ENCODE results near the gene NANOS2. TPM values are rescaled to one million over a fixed set of nuclear protein-coding genes. Genes with fewer than 3 reads are reported as not detected.
A peak's percentile ranks its signal among the peaks of the same experiment; 100 is the strongest.

Gene NANOS2
- total and polyA plus RNA-seq, 2 experiments from 2014 or later = not detected

DNA sequence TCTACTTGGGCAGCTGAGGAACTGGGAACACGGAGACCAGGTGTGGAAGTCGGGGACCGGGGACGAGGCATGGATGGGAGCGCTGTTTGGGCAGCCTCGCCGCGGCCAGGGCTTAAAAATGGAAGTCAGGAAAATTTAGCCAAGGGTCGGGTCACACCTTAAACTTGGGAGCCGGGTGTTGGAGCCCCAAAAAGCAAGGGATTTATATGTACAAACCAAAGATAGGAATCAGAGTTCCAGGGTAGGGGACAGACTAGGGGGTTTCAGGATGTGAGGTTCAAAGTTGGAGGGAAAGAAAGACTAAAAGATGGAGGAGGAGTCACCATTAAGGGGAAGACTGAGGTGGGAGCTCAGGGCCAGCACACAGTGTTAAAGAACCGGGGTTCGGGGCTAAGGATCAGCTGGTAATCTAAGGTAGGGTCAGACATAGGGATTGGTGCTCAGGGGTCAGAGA lies 49.9 kb downstream of the NANOS2 start:
- no peak overlapping the region for H3K4me3 ChIP-seq
- DNase-seq = no peak
- peaks cover 10% of the 10 kb centered on the region; the same call in 1 of the 2 replicates for H3K4me1 ChIP-seq (ENCODE audit: insufficient read depth)
- WGBS, 2 experiments (ENCODE audit: low coverage in 1 of 2, low lambda C conversion rate in 2 of 2, missing lambda C conversion rate in 2 of 2) = 18 to 20% methylated on average over 12 of the region's 12 CpGs
- H3K27ac ChIP-seq = no peak overlapping the region
- H2AFZ ChIP-seq = peak overlapping the region; percentile 91; the same call in 1 of the 2 replicates
- H3K36me3 ChIP-seq (ENCODE audit: low read depth) = 0 out of 2 replicates have a peak, but pooled peaks cover 5% of the 10 kb centered on the region
- H3K9me3 ChIP-seq (ENCODE audit: low read depth) = no peaks in the 10 kb centered on the region
- in situ Hi-C loops (cut with MboI) = no loop called here
- H3K9ac ChIP-seq = no peak overlapping the region
- peaks cover 30% of the 10 kb centered on the region for H3K79me2 ChIP-seq (ENCODE audit: insufficient read depth)
- TF ChIP-seq EZH2 (IDR thresholded peaks at IDR 0.05; ENCODE audit: insufficient read depth, poor library complexity, severe bottlenecking) = peak; percentile 92
- TF ChIP-seq EZH2phosphoT487 (IDR thresholded peaks at IDR 0.05; ENCODE audit: insufficient read depth, low read depth) = no peak
- no peaks in the 10 kb centered on the region for H3K9me2 ChIP-seq (ENCODE audit: insufficient read depth)
- no peak overlapping the region for H3K4me2 ChIP-seq (ENCODE audit: unreplicated experiment)
- peaks cover 27% of the 10 kb centered on the region for H3K27me3 ChIP-seq (replicated peaks; ENCODE audit: insufficient read depth)
- H3F3A ChIP-seq (ENCODE audit: insufficient read depth) = peaks cover 10% of the 10 kb centered on the region; the same call in 1 of the 2 replicates
- H4K20me1 ChIP-seq (ENCODE audit: insufficient read depth) = no peaks in the 10 kb centered on the region

DNA sequence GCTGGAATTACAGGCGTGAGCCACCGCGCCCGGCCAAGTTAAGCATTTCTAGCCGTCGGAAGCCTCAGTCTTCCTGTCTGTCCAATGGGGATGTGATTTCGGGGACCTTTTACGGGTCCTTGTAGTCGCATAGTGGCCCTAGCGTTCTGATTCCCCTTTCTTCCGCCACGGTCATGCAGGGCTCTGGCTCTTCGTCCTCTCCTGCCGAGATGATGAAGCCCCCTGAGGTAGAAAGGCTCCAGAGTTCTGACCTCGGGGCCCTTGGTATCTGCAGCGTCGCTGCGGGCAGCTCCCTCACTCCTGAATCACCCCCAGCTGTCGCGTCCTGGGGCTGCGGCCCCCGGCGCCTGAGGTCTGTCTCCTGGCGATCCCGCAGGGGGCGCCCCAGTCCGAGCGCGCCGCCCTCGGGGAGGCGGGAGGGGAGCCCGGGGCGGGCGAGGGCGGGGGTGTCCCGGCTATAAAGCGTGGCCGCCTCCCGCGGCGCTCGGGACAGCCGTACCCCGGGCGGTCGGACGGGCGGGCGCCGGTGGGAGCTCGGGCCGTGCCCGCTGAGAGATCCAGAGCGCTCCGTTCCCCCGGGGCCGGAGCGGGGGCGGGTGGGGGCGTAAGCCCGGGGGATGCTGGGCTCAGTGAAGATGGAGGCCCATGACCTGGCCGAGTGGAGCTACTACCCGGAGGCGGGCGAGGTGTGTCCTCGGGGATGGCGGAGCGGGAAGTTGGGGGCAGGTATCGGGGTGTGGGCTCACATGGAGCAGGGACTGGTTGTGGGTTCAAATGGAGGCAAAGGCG lies 50.5 kb downstream of the NANOS2 start, which contains the start of gene FOXA3:
TSS of gene FOXA3 (plus strand) at position 487 of the 789 bp plus-strand sequence. CDS start at position 618, 131 bp downstream.
- H4K20me1 ChIP-seq (ENCODE audit: insufficient read depth) = no peaks in the 10 kb centered on the region
- H3F3A ChIP-seq (ENCODE audit: insufficient read depth) = peaks cover 10% of the 10 kb centered on the region; the same call in 1 of the 2 replicates
- peak; percentile 62 for DNase-seq
- 5% methylated on average over 35 to 58 of the region's 71 CpGs for WGBS, 2 experiments (ENCODE audit: low coverage in 1 of 2, low lambda C conversion rate in 2 of 2, missing lambda C conversion rate in 2 of 2)
- TF ChIP-seq EZH2 (IDR thresholded peaks at IDR 0.05; ENCODE audit: insufficient read depth, poor library complexity, severe bottlenecking) (peak; percentile 91), EZH2phosphoT487 (IDR thresholded peaks at IDR 0.05; ENCODE audit: insufficient read depth, low read depth) (no peak; the same call in 1 of the 2 replicates)
- peaks cover 10% of the 10 kb centered on the region; the same call in 1 of the 2 replicates for H3K4me1 ChIP-seq (ENCODE audit: insufficient read depth)
- H3K36me3 ChIP-seq (ENCODE audit: low read depth) = peaks cover 10% of the 10 kb centered on the region; the same call in 1 of the 2 replicates
- H3K79me2 ChIP-seq (ENCODE audit: insufficient read depth) = peaks cover 36% of the 10 kb centered on the region
- peaks cover 27% of the 10 kb centered on the region for H3K27me3 ChIP-seq (replicated peaks; ENCODE audit: insufficient read depth)
- no peaks in the 10 kb centered on the region for H3K9me2 ChIP-seq (ENCODE audit: insufficient read depth)
- peak within 1 kb of the TSS; percentile 72 for H3K4me2 ChIP-seq (ENCODE audit: unreplicated experiment)
- in situ Hi-C loops (cut with MboI) = no loop called here
- no peak within 1 kb of the TSS for H3K27ac ChIP-seq
- H2AFZ ChIP-seq = peak within 1 kb of the TSS; percentile 91
- peak within 1 kb of the TSS; percentile 61 for H3K4me3 ChIP-seq
- no peaks in the 10 kb centered on the region for H3K9me3 ChIP-seq (ENCODE audit: low read depth)
- H3K9ac ChIP-seq = no peak within 1 kb of the TSS

DNA sequence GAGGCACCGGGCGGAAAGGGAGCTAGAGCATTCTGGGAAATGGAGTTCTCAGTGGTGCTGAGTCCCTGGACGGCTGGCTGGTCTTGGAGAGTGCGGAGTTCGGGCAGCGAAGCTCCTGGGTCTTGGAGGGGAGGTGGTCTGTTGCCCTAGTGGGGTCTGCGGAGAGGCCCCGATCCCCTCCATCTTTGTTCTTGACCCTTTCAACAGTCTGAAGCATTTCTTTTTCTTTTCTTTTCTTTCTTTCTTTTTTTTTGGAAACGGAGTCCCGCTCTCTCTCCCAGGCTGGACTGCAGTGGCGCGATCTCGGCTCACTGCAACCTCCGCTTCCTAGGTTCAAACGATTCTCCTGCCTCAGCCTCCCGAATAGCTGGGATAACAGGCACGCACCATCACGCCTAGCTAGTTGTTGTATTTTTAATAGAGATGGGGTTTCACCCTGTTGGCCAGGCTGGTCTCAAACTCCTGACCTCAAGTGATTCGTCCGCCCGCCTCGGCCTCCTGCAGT lies 51.2 kb downstream of the NANOS2 start:
- Histone ChIP-seq H4K20me1 (ENCODE audit: insufficient read depth) (no peaks in the 10 kb centered on the region), H3K27ac (no peak overlapping the region), H3K79me2 (ENCODE audit: insufficient read depth) (peaks cover 42% of the 10 kb centered on the region), H3K27me3 (replicated peaks; ENCODE audit: insufficient read depth) (peaks cover 27% of the 10 kb centered on the region), H3K4me2 (ENCODE audit: unreplicated experiment) (peak overlapping the region; percentile 72), H3K9me2 (ENCODE audit: insufficient read depth) (no peaks in the 10 kb centered on the region), H3F3A (ENCODE audit: insufficient read depth) (peaks cover 10% of the 10 kb centered on the region; the same call in 1 of the 2 replicates), H3K9ac (no peak overlapping the region), H3K9me3 (ENCODE audit: low read depth) (no peaks in the 10 kb centered on the region), H3K36me3 (ENCODE audit: low read depth) (peaks cover 10% of the 10 kb centered on the region; the same call in 1 of the 2 replicates), H2AFZ (peak overlapping the region; percentile 91), H3K4me3 (peak overlapping the region; percentile 61), H3K4me1 (ENCODE audit: insufficient read depth) (peaks cover 10% of the 10 kb centered on the region; the same call in 1 of the 2 replicates)
- WGBS, 2 experiments (ENCODE audit: low coverage in 1 of 2, low lambda C conversion rate in 2 of 2, missing lambda C conversion rate in 2 of 2) = 1 to 2% methylated on average over 21 to 22 of the region's 22 CpGs
- TF ChIP-seq EZH2phosphoT487 (IDR thresholded peaks at IDR 0.05; ENCODE audit: insufficient read depth, low read depth) (0 out of 2 replicates have a peak, but pooled peaks have one; percentile 35), EZH2 (IDR thresholded peaks at IDR 0.05; ENCODE audit: insufficient read depth, poor library complexity, severe bottlenecking) (no peak)
- DNase-seq = no peak
- in situ Hi-C loops (cut with MboI) = no loop called here

Other genes with a start within 250 kb of the NANOS2 start
- not detected in 2 replicates for gene GIPR, start 246.6 kb downstream of the NANOS2 start, total RNA-seq (2014; rRNA removed; shearing (Covaris generic))
- gene GIPR, start 246.6 kb downstream of the NANOS2 start, polyA plus RNA-seq (2016; fragmentation: Nextera tagmentation; extraction: Ambion mirVana) = not detected in 2 replicates
- gene SNRPD2, start 222.8 kb downstream of the NANOS2 start, total RNA-seq (2014; rRNA removed; shearing (Covaris generic)) = 129 and 152 TPM in 2 replicates
- 544 and 545 TPM in 2 replicates for gene SNRPD2, start 222.8 kb downstream of the NANOS2 start, polyA plus RNA-seq (2016; fragmentation: Nextera tagmentation; extraction: Ambion mirVana)
- gene QPCTL, start 222.1 kb downstream of the NANOS2 start, total RNA-seq (2014; rRNA removed; shearing (Covaris generic)) = 8.6 and 13.2 TPM in 2 replicates
- 7.4 and 7.6 TPM in 2 replicates for gene QPCTL, start 222.1 kb downstream of the NANOS2 start, polyA plus RNA-seq (2016; fragmentation: Nextera tagmentation; extraction: Ambion mirVana)
- gene FBXO46, start 183.9 kb downstream of the NANOS2 start, total RNA-seq (2014; rRNA removed; shearing (Covaris generic)) = 6.3 and 9.1 TPM in 2 replicates
- 3.1 and 3.3 TPM in 2 replicates for gene FBXO46, start 183.9 kb downstream of the NANOS2 start, polyA plus RNA-seq (2016; fragmentation: Nextera tagmentation; extraction: Ambion mirVana)
- gene MEIOSIN, start 181.3 kb downstream of the NANOS2 start, total RNA-seq (2014; rRNA removed; shearing (Covaris generic)) = not detected in 2 replicates
- not detected in 2 replicates for gene MEIOSIN, start 181.3 kb downstream of the NANOS2 start, polyA plus RNA-seq (2016; fragmentation: Nextera tagmentation; extraction: Ambion mirVana)
- gene SIX5, start 145.5 kb downstream of the NANOS2 start, total RNA-seq (2014; rRNA removed; shearing (Covaris generic)) = 14.4 and 16.8 TPM in 2 replicates
- gene SIX5, start 145.5 kb downstream of the NANOS2 start, polyA plus RNA-seq (2016; fragmentation: Nextera tagmentation; extraction: Ambion mirVana) = 6.1 and 8.2 TPM in 2 replicates
- gene DMPK, start 132.3 kb downstream of the NANOS2 start, total RNA-seq (2014; rRNA removed; shearing (Covaris generic)) = 26.6 and 34.4 TPM in 2 replicates
- 13.0 and 15.3 TPM in 2 replicates for gene DMPK, start 132.3 kb downstream of the NANOS2 start, polyA plus RNA-seq (2016; fragmentation: Nextera tagmentation; extraction: Ambion mirVana)
- 32.2 and 32.6 TPM in 2 replicates for gene DMWD, start 121.9 kb downstream of the NANOS2 start, total RNA-seq (2014; rRNA removed; shearing (Covaris generic))
- 11.5 and 14.5 TPM in 2 replicates for gene DMWD, start 121.9 kb downstream of the NANOS2 start, polyA plus RNA-seq (2016; fragmentation: Nextera tagmentation; extraction: Ambion mirVana)
- not detected in 2 replicates for gene RSPH6A, start 99.5 kb downstream of the NANOS2 start, total RNA-seq (2014; rRNA removed; shearing (Covaris generic))
- not detected in 2 replicates for gene RSPH6A, start 99.5 kb downstream of the NANOS2 start, polyA plus RNA-seq (2016; fragmentation: Nextera tagmentation; extraction: Ambion mirVana)
- gene SYMPK, start 51.6 kb downstream of the NANOS2 start, total RNA-seq (2014; rRNA removed; shearing (Covaris generic)) = 28.1 and 81.4 TPM in 2 replicates
- gene SYMPK, start 51.6 kb downstream of the NANOS2 start, polyA plus RNA-seq (2016; fragmentation: Nextera tagmentation; extraction: Ambion mirVana) = 14.8 and 17.8 TPM in 2 replicates
- not detected in 2 replicates for gene FOXA3, start 50.5 kb downstream of the NANOS2 start, total RNA-seq (2014; rRNA removed; shearing (Covaris generic))
- not detected in 2 replicates for gene FOXA3, start 50.5 kb downstream of the NANOS2 start, polyA plus RNA-seq (2016; fragmentation: Nextera tagmentation; extraction: Ambion mirVana)
- 39.3 and 53.8 TPM in 2 replicates for gene IRF2BP1, start 28.6 kb downstream of the NANOS2 start, total RNA-seq (2014; rRNA removed; shearing (Covaris generic))
- gene IRF2BP1, start 28.6 kb downstream of the NANOS2 start, polyA plus RNA-seq (2016; fragmentation: Nextera tagmentation; extraction: Ambion mirVana) = 7.8 and 8.6 TPM in 2 replicates
- gene MYPOP, start 12.2 kb downstream of the NANOS2 start, total RNA-seq (2014; rRNA removed; shearing (Covaris generic)) = 3.5 and 7.7 TPM in 2 replicates
- 1.2 and 1.6 TPM in 2 replicates for gene MYPOP, start 12.2 kb downstream of the NANOS2 start, polyA plus RNA-seq (2016; fragmentation: Nextera tagmentation; extraction: Ambion mirVana)
- gene NOVA2, start 59.1 kb upstream of the NANOS2 start, total RNA-seq (2014; rRNA removed; shearing (Covaris generic)) = not detected in 2 replicates
- not detected in 2 replicates for gene NOVA2, start 59.1 kb upstream of the NANOS2 start, polyA plus RNA-seq (2016; fragmentation: Nextera tagmentation; extraction: Ambion mirVana)
- gene CCDC61, start 80.7 kb upstream of the NANOS2 start, total RNA-seq (2014; rRNA removed; shearing (Covaris generic)) = 6.9 and 9.0 TPM in 2 replicates
- 1.6 and 2.6 TPM in 2 replicates for gene CCDC61, start 80.7 kb upstream of the NANOS2 start, polyA plus RNA-seq (2016; fragmentation: Nextera tagmentation; extraction: Ambion mirVana)
- not detected in 2 replicates for gene PGLYRP1, start 108.3 kb upstream of the NANOS2 start, total RNA-seq (2014; rRNA removed; shearing (Covaris generic))
- gene PGLYRP1, start 108.3 kb upstream of the NANOS2 start, polyA plus RNA-seq (2016; fragmentation: Nextera tagmentation; extraction: Ambion mirVana) = not detected in 2 replicates
- gene IGFL4, start 126.2 kb upstream of the NANOS2 start, total RNA-seq (2014; rRNA removed; shearing (Covaris generic)) = not detected in 2 replicates
- gene IGFL4, start 126.2 kb upstream of the NANOS2 start, polyA plus RNA-seq (2016; fragmentation: Nextera tagmentation; extraction: Ambion mirVana) = not detected in 2 replicates
- gene IGFL3, start 209.9 kb upstream of the NANOS2 start, total RNA-seq (2014; rRNA removed; shearing (Covaris generic)) = not detected in 2 replicates
- gene IGFL3, start 209.9 kb upstream of the NANOS2 start, polyA plus RNA-seq (2016; fragmentation: Nextera tagmentation; extraction: Ambion mirVana) = not detected in 2 replicates
- not detected in 2 replicates for gene IGFL2, start 233.5 kb upstream of the NANOS2 start, total RNA-seq (2014; rRNA removed; shearing (Covaris generic))
- not detected in 2 replicates for gene IGFL2, start 233.5 kb upstream of the NANOS2 start, polyA plus RNA-seq (2016; fragmentation: Nextera tagmentation; extraction: Ambion mirVana)